Pulmonary artery endothelial cell (primary cell): Measurements from ENCODE around the gene IRF9. TPM values are rescaled to one million over a fixed set of nuclear protein-coding genes. Genes with fewer than 3 reads are reported as not detected.

Source experiments
- DNase-seq: peaks from one replicate; pipeline ENCODE4 v3.0.0-alpha.2; 2011; ENCODE audit warnings: low read depth, low spot score
- total RNA-seq: library from RNA; depleted of rRNA; stranded (reverse); fragments of >200 nt; gene quantifications from 2 replicates; pipeline ENCODE4 v1.2.3, GENCODE V29; 2014

The IRF9 gene
- total RNA-seq, 1 donor from 2014 or later = 42.1 TPM

DNA sequence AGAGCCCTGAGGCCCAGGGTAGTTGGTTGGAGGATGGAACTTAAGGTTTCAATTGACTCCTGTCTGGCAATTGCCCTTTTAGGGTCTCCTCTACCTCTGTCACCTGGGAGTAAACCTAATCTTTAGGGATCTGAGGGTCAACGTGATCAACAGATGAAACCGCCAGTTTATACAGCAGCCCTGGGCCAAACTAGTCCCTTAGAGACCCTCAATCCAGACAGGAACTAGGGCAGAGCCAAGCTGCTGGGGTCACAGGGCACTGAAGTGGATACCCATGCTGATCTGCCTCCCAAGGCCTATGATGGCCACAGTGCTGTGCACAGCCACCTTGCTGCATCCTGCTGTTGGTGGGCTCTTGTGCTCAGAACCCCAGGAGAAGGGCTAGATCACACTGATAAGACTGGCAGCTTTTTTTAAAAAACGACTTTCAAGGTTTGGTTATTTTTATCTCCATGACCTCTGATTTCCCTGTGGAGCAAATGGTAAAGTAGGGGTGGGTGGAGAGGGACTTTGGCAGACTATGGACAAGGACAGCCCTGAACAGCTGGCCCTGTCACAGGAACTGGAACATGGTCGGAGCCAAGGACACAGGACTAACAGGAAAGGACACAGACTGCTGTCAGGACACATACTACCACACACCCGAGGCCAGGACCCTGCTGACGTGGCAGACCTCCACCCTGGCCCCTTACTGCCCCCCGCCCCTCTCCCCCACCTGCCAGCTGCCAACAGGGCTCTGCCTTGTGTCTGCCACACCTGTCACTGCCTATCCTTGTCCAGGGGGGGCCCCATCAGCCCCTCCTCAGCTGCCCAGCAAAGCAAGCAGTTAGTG lies 30.1 kb upstream of the IRF9 start:
- no peak for DNase-seq

GRCh38 chr14:24131549-24131966 lies 29.5 kb upstream of the IRF9 start:
- DNase-seq = no peak

DNA sequence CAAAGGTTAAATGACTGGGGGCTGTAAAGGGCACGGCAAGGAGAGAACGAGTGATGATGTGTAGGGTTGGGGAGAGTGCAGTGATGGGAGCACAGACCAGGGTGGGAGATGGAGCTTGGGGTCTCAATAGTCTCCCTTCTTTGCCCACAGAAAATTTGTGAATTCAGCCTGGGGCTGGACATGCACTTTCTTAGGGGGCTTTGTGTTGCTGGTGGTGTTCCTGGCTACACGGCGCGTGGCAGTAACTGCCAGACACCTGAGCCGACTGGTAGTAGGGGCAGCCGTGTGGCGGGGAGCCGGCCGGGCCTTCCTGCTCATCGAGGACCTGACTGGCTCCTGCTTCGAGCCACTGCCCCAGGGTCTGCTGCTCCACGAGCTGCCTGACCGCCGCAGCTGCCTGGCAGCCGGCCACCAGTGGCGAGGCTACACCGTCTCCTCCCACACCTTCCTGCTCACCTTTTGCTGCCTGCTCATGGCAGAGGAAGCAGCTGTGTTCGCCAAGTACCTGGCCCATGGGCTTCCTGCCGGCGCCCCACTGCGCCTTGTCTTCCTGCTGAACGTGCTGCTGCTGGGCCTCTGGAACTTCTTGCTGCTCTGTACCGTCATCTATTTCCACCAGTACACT lies 28.9 kb upstream of the IRF9 start:
- no peak for DNase-seq

GRCh38 chr14:24132976-24133375 lies 28.1 kb upstream of the IRF9 start:
- DNase-seq = no peak

GRCh38 chr14:24133735-24134134 lies 27.3 kb upstream of the IRF9 start:
- DNase-seq = no peak

- no peak for DNase-seq
Observed at GRCh38 chr14:24135584-24135833, 25.6 kb upstream of the IRF9 start.

DNA sequence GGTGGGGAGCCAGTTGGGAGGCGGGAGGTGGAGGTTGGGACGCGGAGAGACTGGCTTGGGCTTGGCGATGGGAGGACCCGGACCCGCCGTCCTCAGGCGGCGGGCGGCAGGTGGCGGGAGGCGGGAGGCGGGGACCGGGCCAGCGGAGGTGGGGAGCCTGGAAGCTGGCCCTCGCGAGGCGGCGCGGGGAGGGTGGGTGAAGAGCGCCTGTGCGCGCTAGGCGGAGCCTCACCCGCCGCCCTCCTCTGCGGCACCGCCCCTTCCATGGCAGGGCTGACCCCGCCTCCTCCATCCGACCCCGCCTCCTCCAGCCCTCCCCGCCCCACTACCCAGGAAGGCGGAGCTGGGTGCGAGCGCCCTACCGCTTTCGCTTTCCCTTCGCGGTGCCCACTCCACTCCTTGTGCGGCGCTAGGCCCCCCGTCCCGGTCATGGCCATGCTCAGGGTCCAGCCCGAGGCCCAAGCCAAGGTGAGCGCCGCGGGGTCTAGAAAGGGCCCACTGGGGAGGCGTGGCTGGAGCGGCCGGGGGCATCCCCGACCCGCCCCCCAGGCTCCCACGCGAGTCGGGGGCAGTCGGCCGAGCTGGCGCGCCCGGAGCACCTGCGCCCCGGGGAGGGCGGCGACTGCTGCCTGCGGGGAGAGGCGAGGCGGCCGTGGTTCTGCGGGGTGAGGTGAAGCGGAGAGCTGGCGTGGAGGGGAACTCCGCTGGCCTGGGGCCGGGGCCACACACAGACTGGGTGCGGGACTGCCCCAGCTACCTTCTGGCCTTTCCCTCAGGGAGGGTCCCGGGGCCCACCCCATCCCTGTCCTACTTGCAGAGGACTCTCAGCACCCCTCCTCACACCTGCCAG lies 25.0 kb upstream of the IRF9 start, which contains the start of gene PSME1:
PSME1 (plus strand) TSS at position 361 of the 850 bp plus-strand sequence; CDS start at position 430, 69 bp downstream.
- peak; percentile 47 for DNase-seq

- no peak for DNase-seq
Observed at GRCh38 chr14:24136684-24137528, 24.2 kb upstream of the IRF9 start.

DNA sequence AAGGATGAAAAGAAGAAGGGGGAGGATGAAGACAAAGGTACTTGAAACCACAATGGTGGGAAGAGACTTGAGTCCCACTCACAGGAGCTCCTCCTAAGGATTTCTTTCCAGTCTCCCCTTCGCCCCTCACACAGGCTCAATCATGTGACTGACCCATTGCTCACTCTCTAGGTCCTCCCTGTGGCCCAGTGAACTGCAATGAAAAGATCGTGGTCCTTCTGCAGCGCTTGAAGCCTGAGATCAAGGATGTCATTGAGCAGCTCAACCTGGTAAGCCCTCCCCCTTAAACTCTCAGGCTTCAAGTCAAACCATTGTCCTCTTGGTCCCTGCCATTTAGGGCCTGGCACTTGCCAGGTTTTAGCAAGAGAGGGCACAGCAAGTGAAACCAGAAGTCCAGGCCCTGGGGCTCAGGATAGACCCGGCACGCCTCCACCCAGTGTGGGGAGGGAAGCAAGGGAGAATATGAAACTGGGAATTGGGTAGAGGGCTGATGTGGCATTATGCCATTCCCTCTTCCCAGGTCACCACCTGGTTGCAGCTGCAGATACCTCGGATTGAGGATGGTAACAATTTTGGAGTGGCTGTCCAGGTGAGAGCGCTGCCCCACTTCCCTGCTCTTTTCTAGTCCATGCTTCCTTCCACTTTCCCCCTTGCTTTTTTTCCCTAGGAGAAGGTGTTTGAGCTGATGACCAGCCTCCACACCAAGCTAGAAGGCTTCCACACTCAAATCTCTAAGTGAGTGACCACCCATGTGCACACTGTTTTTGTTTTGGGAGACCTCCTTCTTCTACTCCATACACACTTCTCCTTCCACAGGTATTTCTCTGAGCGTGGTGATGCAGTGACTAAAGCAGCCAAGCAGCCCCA lies 23.3 kb upstream of the IRF9 start:
- no peak for DNase-seq

DNA sequence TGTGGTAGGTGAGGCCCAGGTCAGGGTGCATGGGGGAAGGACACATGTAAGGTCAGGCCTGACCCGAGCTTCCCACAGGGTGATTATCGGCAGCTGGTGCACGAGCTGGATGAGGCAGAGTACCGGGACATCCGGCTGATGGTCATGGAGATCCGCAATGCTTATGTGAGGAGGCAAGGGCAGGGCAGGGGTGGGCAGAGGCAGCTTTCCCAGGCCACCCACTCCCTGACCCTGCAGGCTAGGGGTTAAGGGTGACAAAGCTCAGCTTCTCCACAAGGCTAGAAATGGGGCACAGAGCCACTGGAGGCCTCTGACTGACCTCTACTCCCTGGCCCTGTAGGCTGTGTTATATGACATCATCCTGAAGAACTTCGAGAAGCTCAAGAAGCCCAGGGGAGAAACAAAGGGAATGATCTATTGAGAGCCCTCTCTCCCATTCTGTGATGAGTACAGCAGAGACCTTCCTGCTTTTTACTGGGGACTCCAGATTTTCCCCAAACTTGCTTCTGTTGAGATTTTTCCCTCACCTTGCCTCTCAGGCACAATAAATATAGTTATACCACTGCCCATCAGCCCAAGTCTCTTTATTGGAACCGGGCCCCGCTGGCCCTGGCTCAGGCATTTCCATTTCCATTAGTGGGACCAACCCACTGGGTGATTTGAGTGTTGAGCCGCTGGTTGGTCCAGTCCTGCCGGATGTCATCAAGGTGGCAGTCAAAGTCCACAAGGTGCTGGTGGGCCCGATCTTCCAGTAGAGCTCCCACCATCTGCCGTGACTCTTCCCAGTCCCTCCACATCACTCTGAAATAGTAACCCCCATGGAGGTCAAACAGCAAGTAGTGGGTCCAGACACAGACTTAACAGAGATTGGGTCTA lies 22.4 kb upstream of the IRF9 start:
- no peak for DNase-seq

GRCh38 chr14:24139272-24139934 lies 21.7 kb upstream of the IRF9 start:
- no peak for DNase-seq

DNA sequence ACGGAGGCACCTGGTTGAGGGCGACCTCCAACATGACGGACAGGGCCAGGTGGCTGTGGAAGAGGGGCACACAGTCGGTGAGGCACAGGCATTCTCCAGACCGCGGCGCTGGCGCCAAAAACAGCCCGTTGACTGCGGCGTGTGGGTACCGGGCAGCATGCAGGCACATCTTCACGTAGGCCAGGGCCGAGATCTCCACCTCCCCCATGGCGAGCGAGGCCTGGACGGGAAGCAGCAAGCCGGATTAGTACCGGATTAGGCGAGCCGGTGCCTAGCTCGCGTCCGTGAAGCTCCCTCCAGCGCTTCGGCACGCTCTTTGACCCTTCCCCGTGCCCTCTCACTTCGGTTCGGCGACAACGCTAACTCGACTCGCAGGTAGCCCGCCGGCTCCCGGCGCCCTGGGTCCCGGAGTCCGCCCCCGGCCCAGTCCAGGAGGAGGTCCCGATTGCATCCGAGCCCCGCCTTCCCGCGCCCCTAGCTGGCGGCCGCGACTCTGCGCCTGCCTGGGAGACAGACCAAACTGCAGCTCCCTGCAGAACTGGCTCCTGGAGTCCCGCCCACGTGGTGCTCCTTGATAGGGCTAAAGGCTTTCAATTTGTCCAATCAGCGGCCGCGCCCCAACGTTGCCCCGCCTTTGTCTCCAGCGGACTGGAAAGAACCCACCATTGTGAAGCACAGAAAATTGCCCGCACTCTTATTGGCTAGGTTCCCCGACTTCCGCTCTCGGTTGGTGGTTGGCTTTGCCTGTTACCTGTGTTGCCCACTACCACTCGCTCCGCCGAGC lies 19.8 kb upstream of the IRF9 start, which contains the start of gene EMC9:
EMC9 (minus strand) TSS at position 495 of the 784 bp plus-strand sequence; CDS start at position 208, 287 bp downstream.
- DNase-seq = peak; percentile 95

- DNase-seq = no peak
Observed at GRCh38 chr14:24143511-24143910, 17.6 kb upstream of the IRF9 start.

DNA sequence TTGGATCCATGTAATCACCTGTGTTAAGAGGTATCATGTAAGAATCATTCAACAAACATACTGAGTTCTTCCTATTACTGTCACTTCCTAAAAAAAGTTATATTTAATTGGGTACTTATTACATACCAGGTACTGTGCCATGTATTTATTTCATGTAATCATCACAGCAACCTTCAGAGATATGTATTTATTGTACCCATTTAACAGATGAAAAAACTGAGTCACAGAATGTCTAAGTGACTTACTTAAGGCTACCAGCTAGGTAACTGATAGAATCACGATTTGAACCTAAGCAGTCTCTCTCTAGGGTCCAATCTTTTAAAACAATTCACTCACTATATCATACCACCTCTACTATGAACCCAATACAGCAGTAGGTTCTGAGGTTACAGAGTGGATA lies 16.6 kb upstream of the IRF9 start:
- DNase-seq = no peak

DNA sequence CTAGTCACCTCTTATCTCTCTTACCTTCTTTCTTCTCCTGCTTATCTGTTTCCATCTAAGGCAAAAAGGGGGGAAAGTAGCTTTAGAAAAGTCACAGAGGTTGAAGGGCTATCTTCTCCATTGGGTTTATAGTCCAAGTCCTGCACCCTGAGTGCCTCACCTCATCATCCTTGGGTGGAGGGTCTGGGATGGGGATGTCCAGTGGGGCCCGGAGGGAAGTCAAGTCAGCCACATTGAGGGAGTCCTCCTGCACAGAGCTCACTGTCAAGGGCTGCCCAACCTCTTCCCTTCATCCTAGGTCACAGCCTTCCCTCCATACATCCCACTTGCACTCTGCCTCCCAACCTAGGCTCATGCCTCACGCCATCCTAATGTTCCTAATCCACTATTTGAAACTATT lies 15.8 kb upstream of the IRF9 start:
- no peak for DNase-seq

- no peak for DNase-seq
Observed at GRCh38 chr14:24145690-24146452, 15.2 kb upstream of the IRF9 start.

- DNase-seq = peak; percentile 94
Observed at GRCh38 chr14:24146453-24146977, 14.6 kb upstream of the IRF9 start, which contains the start of gene PSME2. PSME2 (minus strand) TSS chr14:24146610; CDS start chr14:24146581, 29 bp downstream.
